ENCODE measurements around the gene COG5. TPM values are rescaled to one million over a fixed set of nuclear protein-coding genes. Genes with fewer than 3 reads are reported as not detected.

Gene COG5
- total and polyA plus RNA-seq, 10 of the 15 experiments (the other 5 are each of a cell fraction or from before 2014, with no cell fraction given), result 5.5 to 27.9 (median 15.6) TPM

GRCh38 chr7:107427462-107427861, 136.3 kb downstream of the COG5 start:
- SMC1A ChIA-PET (ENCODE audit: uncharacterized antibody, unreplicated experiment), result no interaction called here
- Histone ChIP-seq H3K27ac (ENCODE audit: control insufficient read depth, insufficient read depth) (no peak overlapping the region), H3K9ac (ENCODE audit: control insufficient read depth, insufficient read depth, low read length) (no peak overlapping the region), H3K79me2 (ENCODE audit: control insufficient read depth, insufficient read depth, low read length) (no peaks in the 10 kb centered on the region), H4K20me1 (ENCODE audit: control insufficient read depth, insufficient read depth) (no peaks in the 10 kb centered on the region), H3K4me1 (ENCODE audit: control insufficient read depth, insufficient read depth, low read length) (no peaks in the 10 kb centered on the region), H3K4me3 (no peak overlapping the region), H3K27me3 (replicated peaks in 1 of 2; ENCODE audit: control insufficient read depth in 2 of 2, insufficient read depth in 2 of 2, low read length in 1 of 2) (no peaks in the 10 kb centered on the region), H3K4me2 (ENCODE audit: control insufficient read depth, insufficient read depth) (no peak overlapping the region), H3K36me3 (ENCODE audit: control insufficient read depth in 2 of 2, insufficient read depth in 2 of 2, low read length in 1 of 2) (no peaks in the 10 kb centered on the region), H2AFZ (ENCODE audit: control insufficient read depth, low read depth, low read length) (no peak overlapping the region), H3K9me3 (replicated peaks; ENCODE audit: control insufficient read depth, insufficient read depth, low read length) (peaks cover 3% of the 10 kb centered on the region)
- intact Hi-C loops (cut with micrococcal nuclease; ENCODE audit: unreplicated experiment), result no loop called here
- FAIRE-seq (no peak), DNase-seq (ENCODE audit: low read depth, low spot score) (no peak), ATAC-seq (no peak)
- CTCF ChIA-PET, result no interaction called here
- 88% methylated on average over 5 of the region's 5 CpGs for WGBS (ENCODE audit: insufficient coverage, insufficient replicate concordance, low lambda C conversion rate, missing lambda C conversion rate)
- BruUV-seq (replicated peaks), result no TSS peak
- POLR2A ChIA-PET, result no interaction called here
- RAD21 ChIA-PET (ENCODE audit: unreplicated experiment), result no interaction called here
- in situ Hi-C loops (cut with MboI), result no loop called here
- TF ChIP-seq CREB1 (IDR thresholded peaks at IDR 0.05; ENCODE audit: low read depth) (no peak), SMAD1 (IDR thresholded peaks at IDR 0.05; ENCODE audit: low read depth, partially characterized antibody) (no peak), CEBPZ (IDR thresholded peaks at IDR 0.05; ENCODE audit: low read depth, low read length) (no peak), RFX5 (IDR thresholded peaks at IDR 0.05; ENCODE audit: low read depth, low read length) (no peak), ESRRA (IDR thresholded peaks at IDR 0.05; ENCODE audit: low read length) (no peak), MYB (IDR thresholded peaks at IDR 0.05; ENCODE audit: borderline replicate concordance, low read depth, low read length) (no peak), NBN (IDR thresholded peaks at IDR 0.05) (no peak), NFYA (IDR thresholded peaks at IDR 0.05; ENCODE audit: borderline replicate concordance, low read depth, low read length) (no peak), CEBPB (IDR thresholded peaks at IDR 0.05; ENCODE audit: borderline replicate concordance in 1 of 2, low read depth in 2 of 2, low read length in 2 of 2) (no peak), ZNF687 (IDR thresholded peaks at IDR 0.05) (no peak), ZZZ3 (IDR thresholded peaks at IDR 0.05; ENCODE audit: control insufficient read depth, insufficient read length, low read depth) (no peak), IKZF1 (conservative IDR thresholded peaks at IDR 0.05) (no peak), PML (IDR thresholded peaks at IDR 0.05; ENCODE audit: low read length) (no peak), E4F1 (IDR thresholded peaks at IDR 0.05; ENCODE audit: borderline replicate concordance, partially characterized antibody) (no peak), MAX (IDR thresholded peaks at IDR 0.05; ENCODE audit: low read depth, low read length) (no peak), RAD21 (IDR thresholded peaks at IDR 0.05; ENCODE audit: insufficient read depth, low read depth, low read length) (no peak)
